HCT116 (cell line): ENCODE data around the gene OR6C65. TPM values are rescaled to one million over a fixed set of nuclear protein-coding genes. Genes with fewer than 3 reads are reported as not detected.
"Not testable (repeated sequence)": the region's sequence is repeated elsewhere in the genome, so short reads cannot be mapped to it uniquely, and the experiment has no call there.

Experiments
- ATAC-seq: fragments of 200-7000 bp; cut with Tn5 transposase; 2 replicates; pipeline ENCODE4 v1.9.1; 2020; ENCODE audit warnings: mild to moderate bottlenecking, moderate library complexity
- Bru-seq: library from RNA; stranded (reverse); fragments of 400-500 nt; gene quantifications from one replicate; lab custom pipeline; 2021; lab: Mats Ljungman, UMichigan
- BruChase-seq, 2 experiments: library from RNA; stranded (reverse); fragments of 400-500 nt; gene quantifications; one replicate each; lab custom pipeline; 2021; lab: Mats Ljungman, UMichigan
- BruUV-seq: library from RNA; stranded (reverse); fragments of 400-500 nt; replicated peaks from 2 replicates; lab custom pipeline; 2021; lab: Mats Ljungman, UMichigan
- CTCF ChIA-PET: fragments of 300-600 bp; sonication (Branson Sonifier 250); formaldehyde crosslinking; loops from one replicate; lab custom pipeline; 2021; ENCODE audit warnings: antibody characterized with exemption; lab: Charles Lee
- POLR2A ChIA-PET: fragments of 300-600, 350-600 bp; sonication (Branson Sonifier 250); formaldehyde crosslinking; loops from one replicate; lab custom pipeline; 2021; ENCODE audit warnings: antibody characterized with exemption; lab: Charles Lee
- RAD21 ChIA-PET, 2 experiments: fragments of 300-600 bp; sonication (Branson Sonifier 250); formaldehyde crosslinking; loops; one replicate each; lab custom pipeline; 2023; ENCODE audit warnings: low total read pairs in 2 of 2; ENCODE audit not compliant: uncharacterized antibody in 2 of 2, unreplicated experiment in 2 of 2, low non-redundant PET in 1 of 2; lab: Charles Lee
- DNase-seq: peaks from one replicate; pipeline ENCODE4 v3.0.0-alpha.2; 2010; ENCODE audit warnings: low read depth, low spot score
- H2AFZ ChIP-seq: fragments of 200-600 bp; shearing (Covaris generic), sonication (generic); 2 replicates; pipeline ENCODE4 v1.6.1; 2017; ENCODE audit warnings: low read depth, mixed run types, mixed read lengths, antibody characterized with exemption, low read length; ENCODE audit not compliant: poor library complexity, severe bottlenecking
- H3K27ac ChIP-seq: 2 replicates; pipeline ENCODE4 v1.5.1; 2012; ENCODE audit warnings: low read depth, low read length
- H3K27me3 ChIP-seq: fragments of 200-600 bp; sonication (generic); 2 replicates; pipeline ENCODE4 v1.6.1; 2016; ENCODE audit warnings: mixed run types, low read length, mixed read lengths; ENCODE audit not compliant: insufficient read depth
- H3K36me3 ChIP-seq, 2 experiments: fragments of 200-500 bp in 1 of 2; fragments of 200-600 bp in 1 of 2; sonication (Bioruptor generic) in 1 of 2; sonication (generic) in 1 of 2; 2 replicates each; pipeline versions ENCODE4 v1.5.1 to v1.6.1; 2014 to 2016; ENCODE audit warnings: low read length in 2 of 2, inconsistent platforms in 1 of 2, mixed read lengths in 1 of 2, mixed run types in 1 of 2; ENCODE audit not compliant: insufficient read depth in 2 of 2, control insufficient read depth in 1 of 2
- H3K4me1 ChIP-seq, 2 experiments: fragments of 200-600 bp in 1 of 2; sonication (generic) in 1 of 2; 2 replicates each; pipeline versions ENCODE4 v1.5.1 to v1.6.1; 2012 to 2017; ENCODE audit warnings: low read length in 2 of 2, inconsistent platforms in 1 of 2, mild to moderate bottlenecking in 1 of 2, mixed read lengths in 1 of 2, mixed run types in 1 of 2, moderate library complexity in 1 of 2; ENCODE audit not compliant: insufficient read depth in 2 of 2, control insufficient read depth in 1 of 2
- H3K4me2 ChIP-seq: fragments of 200-600 bp; sonication (generic); 2 replicates; pipeline ENCODE4 v1.6.1; 2017; ENCODE audit warnings: mixed run types, low read length, mixed read lengths
- H3K4me3 ChIP-seq, 2 experiments: fragments of 200-600 bp in 1 of 2; sonication (generic) in 1 of 2; replicated peaks in 1 of 2; 2 replicates each; pipeline ENCODE4 v1.5.1; 2011 to 2016; ENCODE audit warnings: low read length in 2 of 2, control low read depth in 1 of 2, low read depth in 1 of 2, mild to moderate bottlenecking in 1 of 2, mixed read lengths in 1 of 2, mixed run types in 1 of 2
- H3K79me2 ChIP-seq: fragments of 200-600 bp; sonication (generic); 2 replicates; pipeline ENCODE4 v1.6.1; 2017; ENCODE audit warnings: mild to moderate bottlenecking, mixed run types, low read length, moderate library complexity, mixed read lengths; ENCODE audit not compliant: insufficient read depth
- H3K9ac ChIP-seq: fragments of 200-600 bp; sonication (generic); 2 replicates; pipeline ENCODE4 v1.6.1; 2016; ENCODE audit warnings: low read length, mixed read lengths
- H3K9me2 ChIP-seq: fragments of 200-600 bp; sonication (generic), shearing (Covaris generic); 2 replicates; pipeline ENCODE4 v1.6.1; 2017; ENCODE audit warnings: mixed run types, mild to moderate bottlenecking, moderate library complexity; ENCODE audit not compliant: insufficient read depth
- H3K9me3 ChIP-seq, 2 experiments: fragments of 200-500 bp in 1 of 2; fragments of 200-600 bp in 1 of 2; sonication (Bioruptor generic) in 1 of 2; sonication (generic) in 1 of 2; 2 replicates each; pipeline ENCODE4 v1.6.1; 2014 to 2017; ENCODE audit warnings: low read length in 2 of 2, mixed read lengths in 2 of 2, inconsistent platforms in 1 of 2, low read depth in 1 of 2, mild to moderate bottlenecking in 1 of 2, mixed run types in 1 of 2, moderate library complexity in 1 of 2; ENCODE audit not compliant: control insufficient read depth in 1 of 2, insufficient read depth in 1 of 2
- H4K20me1 ChIP-seq: fragments of 200-600 bp; sonication (generic), shearing (Covaris generic); 2 replicates; pipeline ENCODE4 v1.6.1; 2017; ENCODE audit warnings: mixed run types, mild to moderate bottlenecking, moderate library complexity; ENCODE audit not compliant: insufficient read depth
- ELF1 ChIP-seq: IDR thresholded peaks from 2 replicates; pipeline ENCODE4 v1.6.1; 2012; ENCODE audit warnings: low read depth, borderline replicate concordance
- SP1 ChIP-seq: IDR thresholded peaks from 2 replicates; pipeline ENCODE4 v1.6.1; 2012; ENCODE audit warnings: low read depth
- ZNF274 ChIP-seq: fragments of 200-500 bp; sonication (Bioruptor generic); IDR thresholded peaks from 2 replicates; pipeline ENCODE4 v1.6.1; 2014; ENCODE audit warnings: mild to moderate bottlenecking, low read depth, low read length, inconsistent platforms
- intact Hi-C: fragments of 100-400 bp; cut with micrococcal nuclease; formaldehyde crosslinking; loops from 2 replicates; pipeline ENCODE4 v1.10.0; 2022
- long read RNA-seq: library from polyadenylated mRNA; unstranded; transcript quantifications from one replicate; pipeline ENCODE4 v2.0.0, GENCODE V29; 2021; ENCODE audit not compliant: unreplicated experiment
- polyA plus RNA-seq: library from polyadenylated mRNA; unstranded; fragments of >200 nt; gene quantifications from 2 replicates; pipeline ENCODE4 v1.2.1, GENCODE V29; 2012; ENCODE audit warnings: missing spikeins
- total RNA-seq: library from RNA; stranded (reverse); gene quantifications from one replicate; pipeline ENCODE4 v1.2.1, GENCODE V29; 2021; ENCODE audit not compliant: unreplicated experiment

OR6C65 gene
- not detected for total RNA-seq
- polyA plus RNA-seq = not detected in 2 replicates
- Bru-seq, nascent RNA = not detected
- BruChase-seq, experiment 1, labeled RNA remaining after a 6-hour chase = not detected
- not detected for BruChase-seq, experiment 2, labeled RNA remaining after a 2-hour chase
- long read RNA-seq = 0 reads

- CTCF ChIA-PET = no interaction called here
- no TSS peak for BruUV-seq
- ATAC-seq = no peak
- Histone ChIP-seq H3K27me3 (peaks cover 27% of the 10 kb centered on the region), H3K9me2 (no peaks in the 10 kb centered on the region), H3K9me3 (no peaks in the 10 kb centered on the region), H3K4me2 (no peak within 1 kb of the TSS), H3K4me1 (no peaks in the 10 kb centered on the region), H3K79me2 (no peaks in the 10 kb centered on the region), H2AFZ (no peak within 1 kb of the TSS), H3K27ac (no peak within 1 kb of the TSS), H4K20me1 (no peaks in the 10 kb centered on the region), H3K9ac (no peak within 1 kb of the TSS), H3K4me3 (no peak within 1 kb of the TSS), H3K36me3 (no peaks in the 10 kb centered on the region)
- no peak for DNase-seq
- RAD21 ChIA-PET = no interaction called here
- intact Hi-C loops = no loop called here
- POLR2A ChIA-PET = no interaction called here
- TF ChIP-seq ZNF274 = no peak
- no peak for TF ChIP-seq SP1
- no peak for TF ChIP-seq ELF1
These were observed at the start of gene OR6C65 for GRCh38 chr12:55400229-55400628. TSS of gene OR6C65 (plus strand) at chr12:55400529. CDS start at chr12:55400529, 0 bp downstream.

- H3K9ac ChIP-seq, BruUV-seq, H2AFZ ChIP-seq, ATAC-seq, H3K79me2 ChIP-seq, H3K4me1 ChIP-seq, H3K27ac ChIP-seq, H4K20me1 ChIP-seq, intact Hi-C loops, RAD21 ChIA-PET, H3K36me3 ChIP-seq, H3K9me2 ChIP-seq, CTCF ChIA-PET, POLR2A ChIA-PET, H3K4me2 ChIP-seq, DNase-seq, H3K4me3 ChIP-seq, H3K27me3 ChIP-seq, H3K9me3 ChIP-seq: not testable (repeated sequence)
These were observed 45.0 kb upstream of the OR6C65 start for GRCh38 chr12:55355338-55355737.
